ENCODE measurements around the gene MEGF11. TPM values are rescaled to one million over a fixed set of nuclear protein-coding genes. Genes with fewer than 3 reads are reported as not detected.

Gene MEGF11
- polyA plus RNA-seq, 3 donors, result not detected

DNA sequence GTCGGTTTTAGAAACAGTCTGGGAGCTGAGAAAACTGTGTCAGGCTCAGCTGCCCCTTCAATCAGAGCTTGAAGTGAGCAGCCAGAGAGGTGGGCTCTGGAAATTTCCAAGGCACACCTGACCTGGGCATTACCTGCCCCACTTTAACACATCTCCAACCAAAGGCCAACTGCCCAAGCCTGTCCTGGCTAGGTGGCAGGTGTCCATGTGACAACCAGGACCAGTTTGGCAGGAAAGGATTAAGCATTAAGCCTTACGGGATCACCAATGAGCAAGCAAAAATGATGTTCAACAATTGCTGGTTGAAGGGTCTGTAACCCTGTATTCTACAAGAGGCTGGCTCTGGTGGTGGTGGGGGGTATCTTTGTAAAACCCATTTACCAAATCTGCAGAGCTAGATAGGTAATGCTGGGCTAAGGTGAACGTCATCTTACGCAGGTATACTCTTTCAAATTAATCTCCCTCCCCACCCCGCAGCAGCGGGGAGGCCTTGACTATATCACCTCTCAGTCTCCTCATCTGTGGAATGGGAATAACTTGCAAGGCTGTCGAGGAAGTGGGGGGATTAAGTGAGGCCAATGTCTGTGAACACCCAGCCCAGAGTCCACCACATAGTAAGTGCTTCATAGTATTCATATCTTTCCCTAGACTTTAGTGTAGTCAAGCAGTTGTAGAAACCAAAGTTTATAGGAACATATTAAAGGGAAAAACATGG lies 183.2 kb downstream of the MEGF11 start:
- Histone ChIP-seq H3K4me3 (replicated peaks in 1 of 3; ENCODE audit: low read depth in 2 of 3, low read length in 3 of 3) (no peak overlapping the region), H3K36me3 (replicated peaks in 1 of 2; ENCODE audit: control insufficient read depth in 1 of 2, insufficient read depth in 2 of 2, low read length in 2 of 2) (no peaks in the 10 kb centered on the region), H3K79me2 (ENCODE audit: insufficient read depth, low read length) (no peaks in the 10 kb centered on the region), H3K9ac (ENCODE audit: insufficient read depth, low read length, poor library complexity, severe bottlenecking) (no peak overlapping the region), H3K9me3 (replicated peaks in 1 of 2; ENCODE audit: control insufficient read depth in 1 of 2, insufficient read depth in 1 of 2, low read length in 2 of 2) (no peaks in the 10 kb centered on the region), H3K4me2 (replicated peaks; ENCODE audit: extremely low read depth, low read length, poor library complexity, severe bottlenecking) (no peak overlapping the region), H3K4me1 (ENCODE audit: control insufficient read depth in 1 of 2, insufficient read depth in 2 of 2, low read length in 2 of 2) (no peaks in the 10 kb centered on the region), H3K27ac (ENCODE audit: low read depth in 1 of 2, low read length in 2 of 2) (no peak overlapping the region), H4K20me1 (ENCODE audit: insufficient read depth, low read length) (no peaks in the 10 kb centered on the region), H3K27me3 (ENCODE audit: control insufficient read depth in 2 of 2, insufficient read depth in 2 of 2, low read length in 2 of 2) (no peaks in the 10 kb centered on the region), H2AFZ (ENCODE audit: insufficient read depth, low read depth, low read length, poor library complexity, severe bottlenecking) (no peak overlapping the region)
- Mint-ChIP-seq H3K9me3 (no peaks in the 10 kb centered on the region), H3K4me1 (no peaks in the 10 kb centered on the region), H3K36me3 (no peaks in the 10 kb centered on the region), H3K27me3 (ENCODE audit: low read depth in 3 of 3) (peaks cover 3 to 10% (median 8%) of the 10 kb centered on the region in 3 donors), H3K27ac (no peak overlapping the region), H3K4me3 (no peak overlapping the region)
- TF ChIP-seq CTCF (IDR thresholded peaks at IDR 0.05), result no peak
- 92% methylated on average over 2 of the region's 7 CpGs for WGBS (ENCODE audit: insufficient coverage)
- DNase-seq, result no peak
- intact Hi-C loops (cut with micrococcal nuclease), result no loop called here

- DNase-seq, result no peak
- Mint-ChIP-seq H3K36me3 (no peaks in the 10 kb centered on the region), H3K4me3 (no peak overlapping the region), H3K27ac (peak overlapping the region in 1 of 7 donors; percentile 42), H3K4me1 (no peaks in the 10 kb centered on the region), H3K27me3 (ENCODE audit: low read depth in 3 of 3) (peaks cover 3 to 10% (median 8%) of the 10 kb centered on the region in 3 donors), H3K9me3 (no peaks in the 10 kb centered on the region)
- WGBS (ENCODE audit: insufficient coverage), result 80% methylated on average over 1 of the region's 2 CpGs
- no peak overlapping the region for H3K4me3 ChIP-seq (replicated peaks in 1 of 3; ENCODE audit: low read depth in 2 of 3, low read length in 3 of 3)
- H3K27me3 ChIP-seq (ENCODE audit: control insufficient read depth in 2 of 2, insufficient read depth in 2 of 2, low read length in 2 of 2), result no peaks in the 10 kb centered on the region
- no peak overlapping the region for H3K9ac ChIP-seq (ENCODE audit: insufficient read depth, low read length, poor library complexity, severe bottlenecking)
- intact Hi-C loops (cut with micrococcal nuclease), result no loop called here
- H3K27ac ChIP-seq (ENCODE audit: low read depth in 1 of 2, low read length in 2 of 2), result no peak overlapping the region
- no peaks in the 10 kb centered on the region for H3K36me3 ChIP-seq (replicated peaks in 1 of 2; ENCODE audit: control insufficient read depth in 1 of 2, insufficient read depth in 2 of 2, low read length in 2 of 2)
- TF ChIP-seq CTCF (IDR thresholded peaks at IDR 0.05), result no peak
- H3K9me3 ChIP-seq (replicated peaks in 1 of 2; ENCODE audit: control insufficient read depth in 1 of 2, insufficient read depth in 1 of 2, low read length in 2 of 2), result no peaks in the 10 kb centered on the region
- no peak overlapping the region for H3K4me2 ChIP-seq (replicated peaks; ENCODE audit: extremely low read depth, low read length, poor library complexity, severe bottlenecking)
- H2AFZ ChIP-seq (ENCODE audit: insufficient read depth, low read depth, low read length, poor library complexity, severe bottlenecking), result no peak overlapping the region
- no peaks in the 10 kb centered on the region for H3K4me1 ChIP-seq (ENCODE audit: control insufficient read depth in 1 of 2, insufficient read depth in 2 of 2, low read length in 2 of 2)
- no peaks in the 10 kb centered on the region for H4K20me1 ChIP-seq (ENCODE audit: insufficient read depth, low read length)
- no peaks in the 10 kb centered on the region for H3K79me2 ChIP-seq (ENCODE audit: insufficient read depth, low read length)
Measured at GRCh38 chr15:66069751-66070150, 183.8 kb downstream of the MEGF11 start.
